HepG2 (cell line): Measurements from ENCODE around the gene PPDPF. TPM values are rescaled to one million over a fixed set of nuclear protein-coding genes. Genes with fewer than 3 reads are reported as not detected.

Experiments used
- ZNF407 ChIP-seq: sonication (generic); formaldehyde crosslinking; IDR thresholded peaks from one replicate; pipeline ENCODE4 v1.5.1; 2020; ENCODE audit warnings: mild to moderate bottlenecking, missing genetic modification reagents; ENCODE audit errors: not compliant biosample characterization
- polyA plus RNA-seq, 8 experiments: library from polyadenylated mRNA; depleted of rRNA in 3 of 8; stranded (reverse) in 7 of 8; unstranded in 1 of 8; fragments of >200 nt; fragmentation: Illumina TruSeq in 4 of 8; extraction: Trizol in 4 of 8; gene quantifications; 2 replicates each; pipeline versions ENCODE4 v1.2.1 to v1.2.3, GENCODE V29; 2011 to 2016; ENCODE audit warnings: low read depth in 4 of 8, missing spikeins in 1 of 8, mixed read lengths in 1 of 8; ENCODE audit not compliant: insufficient read depth in 1 of 8
- total RNA-seq, 5 experiments: library from RNA; depleted of rRNA; stranded (reverse); fragments of >200 nt; fragmentation: Illumina TruSeq; extraction: Trizol; gene quantifications; 2 replicates each; pipeline ENCODE4 v1.2.3, GENCODE V29; 2016; ENCODE audit warnings: low read depth in 1 of 5

PPDPF gene
- total and polyA plus RNA-seq, 2 of the 13 experiments (the other 11 are each of a cell fraction or from before 2014, with no cell fraction given), result 1.8 to 7.0 TPM

- TF ChIP-seq ZNF407 (CRISPR knock-in tag), result no peak
Observed at GRCh38 chr20:63500902-63501817, 19.4 kb upstream of the PPDPF start (continued).
